Astrocyte of the hippocampus (primary cell): Measurements from ENCODE around the gene SERINC4.
"Not testable (repeated sequence)": the region's sequence is repeated elsewhere in the genome, so short reads cannot be mapped to it uniquely, and the experiment has no call there.

Experiments used
- DNase-seq: peaks from one replicate; pipeline ENCODE4 v3.0.0; 2011; ENCODE audit warnings: low read depth, low spot score

Gene SERINC4

GRCh38 chr15:43799945-43800285, at the start of gene SERINC4:
Gene SERINC4 (minus strand): TSS chr15:43800220. CDS start chr15:43799986, 234 bp downstream.
- DNase-seq: no peak

- no peak for DNase-seq
Measured at GRCh38 chr15:43845421-43845820, 45.4 kb upstream of the SERINC4 start.

- DNase-seq: not testable (repeated sequence)
Measured at GRCh38 chr15:43832485-43832884, 32.5 kb upstream of the SERINC4 start.

GRCh38 chr15:43831519-43832052, 31.6 kb upstream of the SERINC4 start:
- DNase-seq: not testable (repeated sequence)

- not testable (repeated sequence) for DNase-seq
Measured at GRCh38 chr15:43830691-43831275, 30.8 kb upstream of the SERINC4 start.

- DNase-seq: not testable (repeated sequence)
Measured at GRCh38 chr15:43829951-43830540, 30.0 kb upstream of the SERINC4 start.

- DNase-seq: peak; percentile 10
Measured at GRCh38 chr15:43828061-43828657, 28.1 kb upstream of the SERINC4 start.

GRCh38 chr15:43826508-43827341, 26.7 kb upstream of the SERINC4 start, which contains the start of gene WDR76:
Gene WDR76 (plus strand): TSS chr15:43827002. CDS start chr15:43827033, 31 bp downstream.
- DNase-seq: peak; percentile 85

GRCh38 chr15:43826029-43826507, 26.0 kb upstream of the SERINC4 start:
- no peak for DNase-seq

- DNase-seq: not testable (repeated sequence)
Measured at GRCh38 chr15:43825305-43825704, 25.3 kb upstream of the SERINC4 start.

- peak; percentile 97 for DNase-seq
Measured at GRCh38 chr15:43824302-43825246, 24.6 kb upstream of the SERINC4 start, which contains the start of gene MFAP1. Gene MFAP1 (minus strand): TSS chr15:43824690. CDS start chr15:43824569, 121 bp downstream.

- no peak for DNase-seq
Measured at GRCh38 chr15:43821505-43821904, 21.5 kb upstream of the SERINC4 start.

GRCh38 chr15:43815064-43815463, 15.0 kb upstream of the SERINC4 start:
- not testable (repeated sequence) for DNase-seq

- no peak for DNase-seq
Measured at GRCh38 chr15:43808960-43809678, 9.1 kb upstream of the SERINC4 start.

GRCh38 chr15:43808435-43808950, 8.5 kb upstream of the SERINC4 start:
- DNase-seq: no peak

- not testable (repeated sequence) for DNase-seq
Measured at GRCh38 chr15:43802676-43803075, 2.7 kb upstream of the SERINC4 start.

GRCh38 chr15:43800286-43801141, 494 bp upstream of the SERINC4 start, which contains the start of gene HYPK:
Gene HYPK (plus strand): TSS chr15:43800599. CDS start chr15:43800623, 24 bp downstream.
- peak; percentile 95 for DNase-seq

- no peak for DNase-seq
Measured at GRCh38 chr15:43799209-43799944, 643 bp downstream of the SERINC4 start.
